Breast epithelium (tissue), 4 donors: Measurements from ENCODE around the gene RIPOR2. TPM values are rescaled to one million over a fixed set of nuclear protein-coding genes. Genes with fewer than 3 reads are reported as not detected.

ENCODE experiments used
- DNase-seq, 2 donors: peaks; one replicate each; pipeline ENCODE4 v3.0.0-alpha.2; 2019; ENCODE audit warnings: low spot score in 2 of 2
- H3K27ac ChIP-seq, 2 donors: fragments of 200-600 bp; sonication (generic) in 1 of 2; one replicate each; pipeline ENCODE4 v1.5.1; 2016 to 2019; ENCODE audit warnings: mild to moderate bottlenecking in 1 of 2
- H3K27me3 ChIP-seq, 2 donors: fragments of 200-600 bp; sonication (generic) in 1 of 2; one replicate each; pipeline versions ENCODE4 v1.5.1 to v1.6.0; 2017 to 2019; ENCODE audit warnings: control low read depth in 1 of 2, mild to moderate bottlenecking in 1 of 2
- H3K36me3 ChIP-seq: fragments of 200-600 bp; one replicate; pipeline ENCODE4 v1.5.1; 2019
- H3K4me1 ChIP-seq, 2 donors: fragments of 200-600 bp; sonication (generic); one replicate each; pipeline ENCODE4 v1.5.1; 2016 to 2019; ENCODE audit warnings: control low read depth in 1 of 2
- H3K4me3 ChIP-seq, 3 donors: fragments of 200-600 bp; sonication (generic); 1 replicate in 2 of 3; 2 replicates in 1 of 3; pipeline ENCODE4 v1.5.1; 2016 to 2019; ENCODE audit warnings: mild to moderate bottlenecking in 3 of 3, moderate library complexity in 2 of 3
- H3K9me3 ChIP-seq, 2 donors: fragments of 200-600 bp; sonication (generic) in 1 of 2; one replicate each; pipeline ENCODE4 v1.5.1; 2016 to 2019; ENCODE audit warnings: control low read depth in 1 of 2
- CTCF ChIP-seq, 3 donors: fragments of 450-650 bp; IDR thresholded peaks; one replicate each; pipeline ENCODE4 v1.5.1; 2016 to 2017; ENCODE audit warnings: antibody characterized with exemption in 3 of 3, mild to moderate bottlenecking in 3 of 3, moderate library complexity in 3 of 3
- POLR2A ChIP-seq: fragments of 450-650 bp; IDR thresholded peaks from one replicate; pipeline ENCODE4 v1.6.1; 2016; ENCODE audit warnings: antibody characterized with exemption, mild to moderate bottlenecking, moderate library complexity
- POLR2AphosphoS5 ChIP-seq, 3 donors: sonication (generic); formaldehyde crosslinking; IDR thresholded peaks; one replicate each; pipeline ENCODE4 v1.6.1; 2017; ENCODE audit warnings: antibody characterized with exemption in 3 of 3
- intact Hi-C: fragments of 100-400 bp; cut with DNase I; formaldehyde crosslinking; loops from one replicate; pipeline ENCODE4 v1.15.1; 2023; ENCODE audit warnings: low total_unique reads
- total RNA-seq, 3 donors: library from RNA; depleted of rRNA; stranded (reverse); fragments of >200 nt; gene quantifications; one replicate each; pipeline ENCODE4 v1.1.0, GENCODE V29; 2016

Gene RIPOR2
- total RNA-seq, 3 donors from 2014 or later = 13.8 to 70.5 (median 29.2) TPM

- H3K4me3 ChIP-seq = no peak overlapping the region
- no peaks in the 10 kb centered on the region for H3K4me1 ChIP-seq
- H3K27ac ChIP-seq = no peak overlapping the region
- intact Hi-C loops = no loop called here
- TF ChIP-seq CTCF (IDR thresholded peaks at IDR 0.05) = no peak
- no peak for TF ChIP-seq POLR2AphosphoS5 (IDR thresholded peaks at IDR 0.05)
- no peak for TF ChIP-seq POLR2A
- peaks cover 3 to 5% of the 10 kb centered on the region in 2 donors for H3K9me3 ChIP-seq
- no peaks in the 10 kb centered on the region for H3K27me3 ChIP-seq
- no peak for DNase-seq
- no peaks in the 10 kb centered on the region for H3K36me3 ChIP-seq
These were observed 59.0 kb downstream of the RIPOR2 start for GRCh38 chr6:24876499-24877465.

- TF ChIP-seq POLR2AphosphoS5 (IDR thresholded peaks at IDR 0.05) = no peak
- no peak for TF ChIP-seq CTCF (IDR thresholded peaks at IDR 0.05)
- no peak for TF ChIP-seq POLR2A
- Histone ChIP-seq H3K4me3 (no peak overlapping the region), H3K36me3 (no peaks in the 10 kb centered on the region), H3K27me3 (no peaks in the 10 kb centered on the region), H3K27ac (no peak overlapping the region), H3K4me1 (no peaks in the 10 kb centered on the region), H3K9me3 (peaks cover 3 to 5% of the 10 kb centered on the region in 2 donors)
- DNase-seq = no peak
- intact Hi-C loops = no loop called here
These were observed 60.2 kb downstream of the RIPOR2 start for GRCh38 chr6:24875534-24875901.

- DNase-seq = no peak
- intact Hi-C loops = no loop called here
- Histone ChIP-seq H3K27me3 (no peaks in the 10 kb centered on the region), H3K4me3 (no peak overlapping the region), H3K4me1 (no peaks in the 10 kb centered on the region), H3K36me3 (no peaks in the 10 kb centered on the region), H3K9me3 (peaks cover 3 to 5% of the 10 kb centered on the region in 2 donors), H3K27ac (no peak overlapping the region)
- TF ChIP-seq POLR2A (no peak), CTCF (IDR thresholded peaks at IDR 0.05) (no peak), POLR2AphosphoS5 (IDR thresholded peaks at IDR 0.05) (no peak)
These were observed 60.8 kb downstream of the RIPOR2 start for GRCh38 chr6:24874776-24875533.

GRCh38 chr6:24874128-24874527 is 61.6 kb downstream of the RIPOR2 start:
- Histone ChIP-seq H3K4me3 (no peak overlapping the region), H3K9me3 (peaks cover 3 to 5% of the 10 kb centered on the region in 2 donors), H3K27me3 (no peaks in the 10 kb centered on the region), H3K36me3 (no peaks in the 10 kb centered on the region), H3K4me1 (no peaks in the 10 kb centered on the region), H3K27ac (no peak overlapping the region)
- intact Hi-C loops = no loop called here
- DNase-seq = no peak
- no peak for TF ChIP-seq POLR2AphosphoS5 (IDR thresholded peaks at IDR 0.05)
- TF ChIP-seq POLR2A = no peak
- no peak for TF ChIP-seq CTCF (IDR thresholded peaks at IDR 0.05)

GRCh38 chr6:24872779-24873178 is 63.0 kb downstream of the RIPOR2 start:
- TF ChIP-seq CTCF (IDR thresholded peaks at IDR 0.05) (no peak), POLR2A (no peak), POLR2AphosphoS5 (IDR thresholded peaks at IDR 0.05) (no peak)
- no peak overlapping the region for H3K4me3 ChIP-seq
- no peaks in the 10 kb centered on the region for H3K36me3 ChIP-seq
- no peak overlapping the region for H3K27ac ChIP-seq
- no peak for DNase-seq
- peaks cover 3 to 5% of the 10 kb centered on the region in 2 donors for H3K9me3 ChIP-seq
- H3K27me3 ChIP-seq = no peaks in the 10 kb centered on the region
- no peaks in the 10 kb centered on the region for H3K4me1 ChIP-seq
- intact Hi-C loops = no loop called here
